ENCODE results near the gene ETV5. TPM values are rescaled to one million over a fixed set of nuclear protein-coding genes. Genes with fewer than 3 reads are reported as not detected.

Gene ETV5
- total and polyA plus RNA-seq, 9 of the 15 experiments (the other 6 are each of a cell fraction or from before 2014, with no cell fraction given): 9.2 to 25.9 (median 15.9) TPM

- no peak for TF ChIP-seq SMARCA5 (IDR thresholded peaks at IDR 0.05)
- TF ChIP-seq ZBTB49 (CRISPR knock-in tag; IDR thresholded peaks at IDR 0.05; ENCODE audit: borderline replicate concordance): no peak
- TF ChIP-seq SIN3B (IDR thresholded peaks at IDR 0.05; ENCODE audit: low read depth): no peak
- TF ChIP-seq CBX2 (IDR thresholded peaks at IDR 0.05; ENCODE audit: insufficient read depth, low read length, poor library complexity, severe bottlenecking): no peak
- no peak for TF ChIP-seq HMG20B (CRISPR knock-in tag; IDR thresholded peaks at IDR 0.05)
- TF ChIP-seq NCOA4 (IDR thresholded peaks at IDR 0.05; ENCODE audit: partially characterized antibody): no peak
- no peak for TF ChIP-seq RBFOX2 (IDR thresholded peaks at IDR 0.05; ENCODE audit: low read depth, low read length)
- TF ChIP-seq ATF3 (IDR thresholded peaks at IDR 0.05): peak; percentile 88
- TF ChIP-seq ATF3 (CRISPR knock-in tag; conservative IDR thresholded peaks at IDR 0.05): no peak
- no peak for TF ChIP-seq TSC22D4 (tag; IDR thresholded peaks at IDR 0.05)
- no peak for TF ChIP-seq ZNF175 (CRISPR knock-in tag; IDR thresholded peaks at IDR 0.05; ENCODE audit: low read depth)
- no peak for TF ChIP-seq SRSF3 (IDR thresholded peaks at IDR 0.05; ENCODE audit: insufficient read depth, low read length)
- 0 out of 2 replicates have a peak, but pooled peaks have one; percentile 30 for TF ChIP-seq SMARCC2 (IDR thresholded peaks at IDR 0.05; ENCODE audit: low read depth)
- no peak for TF ChIP-seq MBD1 (CRISPR knock-in tag; IDR thresholded peaks at IDR 0.05)
- peak; percentile 82 for TF ChIP-seq JUND (IDR thresholded peaks at IDR 0.05; ENCODE audit: borderline replicate concordance, low read depth, low read length)
- TF ChIP-seq JUND (tag; IDR thresholded peaks at IDR 0.05; ENCODE audit: borderline replicate concordance, low read depth, low read length): peak; percentile 48; the same call in 1 of the 3 replicates
- peak; percentile 57 for TF ChIP-seq ARID1B (IDR thresholded peaks at IDR 0.05)
- TF ChIP-seq SMARCE1 (IDR thresholded peaks at IDR 0.05): peak; percentile 62; the same call in 1 of the 2 replicates
- no peak for TF ChIP-seq ZNF764 (CRISPR knock-in tag; IDR thresholded peaks at IDR 0.05; ENCODE audit: low read depth)
- TF ChIP-seq RCOR1 (IDR thresholded peaks at IDR 0.05; ENCODE audit: borderline replicate concordance in 1 of 2, low read depth in 2 of 2, low read length in 2 of 2): no peak
- no peak for TF ChIP-seq ZFP30 (CRISPR knock-in tag; IDR thresholded peaks at IDR 0.05; ENCODE audit: borderline replicate concordance)
- no peak for TF ChIP-seq ELK3 (CRISPR knock-in tag; IDR thresholded peaks at IDR 0.05)
- peak; percentile 38; the same call in 1 of the 2 replicates for TF ChIP-seq CEBPG (CRISPR knock-in tag; IDR thresholded peaks at IDR 0.05)
- peak; percentile 70 to 85 for TF ChIP-seq CEBPG (tag; conservative IDR thresholded peaks at IDR 0.05 in 1 of 2, IDR thresholded peaks at IDR 0.05 in 1 of 2)
Observed at GRCh38 chr3:186035277-186035676, 73.6 kb downstream of the ETV5 start (continued).

All from K562 (cell line).